COLO829 (cell line): ENCODE results near the gene FAM204A.

Experiments used
- DNase-seq: peaks from one replicate; pipeline ENCODE4 v3.0.0; 2012; ENCODE audit warnings: low spot score

Gene FAM204A

DNA sequence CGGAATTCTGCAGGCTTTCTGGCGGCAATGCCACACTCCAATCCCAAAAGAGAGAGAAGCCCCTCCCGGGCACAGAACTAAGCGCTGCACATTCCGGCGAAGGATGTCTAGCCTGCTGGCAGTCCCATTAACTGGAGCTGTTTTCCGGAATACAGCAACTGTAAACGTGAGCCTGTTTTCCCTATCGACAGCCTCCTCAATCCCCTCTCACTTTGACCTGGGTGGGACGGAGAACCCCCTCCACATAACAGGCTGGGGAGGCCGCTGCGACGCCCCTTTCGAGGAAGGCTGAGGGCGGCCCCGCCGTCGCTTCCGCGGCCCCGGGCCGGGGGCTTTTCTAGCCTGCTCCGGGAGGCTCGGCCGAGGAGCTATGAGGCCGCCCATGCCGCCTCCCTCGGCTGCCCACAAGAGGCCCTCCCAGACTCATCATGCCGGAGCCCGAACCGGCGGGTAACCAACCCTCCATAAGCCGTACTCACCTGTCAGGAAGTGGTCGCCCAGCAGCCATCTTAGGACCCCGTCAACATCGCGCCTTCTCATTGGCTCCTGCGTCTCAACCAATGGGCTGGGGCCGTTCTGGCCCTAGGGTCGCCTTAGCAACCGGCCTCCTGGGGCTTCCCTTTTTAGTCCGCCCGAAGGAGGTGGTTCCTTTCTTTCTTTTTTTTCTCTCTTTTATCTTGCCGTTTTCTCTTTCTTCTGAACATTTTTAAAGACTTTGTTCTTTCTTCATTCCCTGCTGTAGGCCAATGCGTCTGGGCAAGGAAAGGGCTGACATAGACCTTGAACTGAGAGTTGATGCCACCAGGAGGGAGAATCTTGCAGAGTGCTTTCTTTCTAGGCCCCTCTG is at the start of gene FAM204A:
FAM204A (minus strand) TSS at position 534 of the 847 bp plus-strand sequence. CDS start 5,909 bp downstream, outside the sequence.
- peak; percentile 82 for DNase-seq

- no peak for DNase-seq
These were observed 41.6 kb upstream of the FAM204A start for GRCh38 chr10:118383699-118384098.

GRCh38 chr10:118383063-118383689 is 41.1 kb upstream of the FAM204A start:
- no peak for DNase-seq

DNA sequence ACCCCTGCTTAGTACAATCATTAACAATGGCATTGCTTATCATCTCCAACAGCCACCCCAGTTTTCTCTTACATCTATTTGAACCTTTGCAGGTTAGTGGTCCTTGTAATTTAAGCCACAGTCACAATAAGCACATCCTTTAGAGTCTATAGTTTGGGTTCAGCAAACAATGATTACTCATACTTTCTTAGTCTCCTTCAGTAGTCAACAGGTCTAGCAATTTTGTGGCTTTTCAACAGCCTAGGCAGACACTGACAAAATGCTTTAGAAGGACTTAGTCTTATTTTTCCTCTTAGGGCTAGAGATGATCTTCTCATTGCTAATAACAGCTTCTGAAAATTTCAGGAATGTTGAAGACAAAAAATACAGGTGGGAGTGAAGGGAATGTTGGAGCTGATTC is 32.3 kb upstream of the FAM204A start:
- DNase-seq = no peak

DNA sequence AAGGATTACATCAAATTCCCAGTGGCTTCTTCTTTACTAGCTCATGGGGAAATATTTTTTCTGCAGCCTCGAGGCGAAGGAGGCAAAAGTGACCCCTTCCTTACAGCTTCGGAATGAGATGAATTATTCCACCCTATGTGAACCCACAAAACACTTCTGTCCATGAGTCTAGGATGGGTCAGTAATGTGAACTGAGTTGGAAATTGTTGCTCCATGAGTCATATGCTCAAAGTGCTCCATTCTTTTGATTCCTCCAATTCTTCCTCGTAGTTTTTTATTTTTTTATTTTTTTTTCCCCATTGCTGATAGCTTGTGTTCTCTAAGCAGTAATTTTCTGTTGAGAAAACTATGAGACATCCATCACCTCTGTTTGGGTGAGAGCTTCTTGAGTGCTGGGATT is 31.7 kb upstream of the FAM204A start:
- peak; percentile 28 for DNase-seq

- DNase-seq = no peak
These were observed 28.4 kb upstream of the FAM204A start for GRCh38 chr10:118370499-118370898.

GRCh38 chr10:118369641-118370205 is 27.6 kb upstream of the FAM204A start:
- DNase-seq = no peak

GRCh38 chr10:118365702-118366101 is 23.6 kb upstream of the FAM204A start:
- no peak for DNase-seq

DNA sequence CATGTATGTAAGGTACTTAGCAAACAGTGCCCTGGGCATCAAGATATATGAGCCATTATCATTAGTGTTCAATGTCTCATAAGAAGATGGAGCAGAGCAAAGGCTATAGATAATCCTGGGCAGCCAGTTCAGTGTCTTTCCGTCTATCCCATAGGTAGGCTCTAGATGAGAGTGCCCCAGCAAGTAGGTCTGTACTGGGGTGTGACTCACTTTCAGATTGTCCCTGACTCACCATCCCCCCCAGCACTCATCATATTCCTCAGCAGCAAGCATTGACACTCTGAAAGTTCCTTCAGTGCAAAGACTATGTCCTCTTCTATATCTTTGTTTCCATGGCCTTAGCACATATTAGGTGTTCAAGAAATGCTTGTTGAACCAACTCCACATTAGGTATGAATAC is 20.0 kb upstream of the FAM204A start:
- DNase-seq = no peak

GRCh38 chr10:118358327-118358726 is 16.2 kb upstream of the FAM204A start:
- DNase-seq = no peak

- DNase-seq = no peak
These were observed 15.7 kb upstream of the FAM204A start for GRCh38 chr10:118357841-118358240.

DNA sequence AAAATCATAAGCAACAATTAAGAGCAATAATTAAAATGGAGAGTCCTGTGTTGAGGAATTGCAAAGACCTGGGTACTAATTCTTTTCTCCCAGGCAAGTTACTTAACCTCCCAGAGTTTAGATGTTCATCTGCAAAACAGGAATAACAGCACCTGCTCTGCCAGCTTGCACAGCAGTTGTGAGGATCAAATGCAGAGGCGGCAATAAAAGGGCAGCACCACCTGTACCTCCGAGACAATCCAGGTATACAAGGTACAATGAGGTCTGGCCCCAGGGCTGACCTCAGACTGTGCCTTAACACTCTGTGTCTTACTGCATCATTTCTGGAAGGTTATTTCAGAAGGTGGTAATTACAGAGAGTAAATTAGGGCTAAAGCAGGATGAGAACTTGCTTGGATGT is 14.5 kb upstream of the FAM204A start:
- no peak for DNase-seq

- DNase-seq = no peak
These were observed 13.1 kb upstream of the FAM204A start for GRCh38 chr10:118355234-118355633.

DNA sequence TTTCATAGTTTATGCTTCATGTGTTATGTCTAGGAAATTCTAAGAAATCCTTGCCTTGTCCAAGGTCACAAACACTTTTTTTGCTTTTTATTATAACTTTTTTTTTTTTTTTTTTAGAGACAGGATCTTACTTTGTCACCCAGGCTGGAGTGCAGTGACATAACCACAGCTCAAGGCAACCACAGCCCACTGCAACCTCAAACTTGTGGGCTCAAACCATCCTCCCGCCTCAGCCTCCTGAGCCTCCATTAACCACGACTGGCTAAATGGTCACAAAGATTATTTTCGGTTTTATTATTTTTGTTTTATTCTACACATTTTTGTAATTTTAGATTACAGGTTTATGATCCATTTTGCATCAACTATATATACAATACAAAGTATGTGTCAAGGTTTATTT is 7.1 kb upstream of the FAM204A start:
- DNase-seq = no peak

DNA sequence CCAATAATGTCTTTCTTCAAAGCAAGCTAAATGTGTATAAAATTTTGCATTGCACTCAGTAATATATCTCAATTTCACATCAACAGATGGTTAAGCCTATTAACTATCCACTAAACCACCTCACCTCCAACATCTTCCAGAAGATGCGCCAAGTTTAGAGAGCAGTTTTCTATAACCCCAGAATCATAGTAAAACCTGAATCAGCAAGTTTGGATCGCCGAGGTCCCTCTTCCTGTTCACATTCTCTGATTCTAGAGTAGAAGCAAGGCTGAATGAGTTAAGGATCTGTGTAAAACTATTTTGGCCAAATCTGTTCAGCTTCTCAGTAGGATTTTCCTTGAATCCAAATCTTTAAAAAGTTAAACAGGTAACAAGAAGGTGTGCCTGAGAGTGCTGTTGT is 1.4 kb upstream of the FAM204A start:
- no peak for DNase-seq

DNA sequence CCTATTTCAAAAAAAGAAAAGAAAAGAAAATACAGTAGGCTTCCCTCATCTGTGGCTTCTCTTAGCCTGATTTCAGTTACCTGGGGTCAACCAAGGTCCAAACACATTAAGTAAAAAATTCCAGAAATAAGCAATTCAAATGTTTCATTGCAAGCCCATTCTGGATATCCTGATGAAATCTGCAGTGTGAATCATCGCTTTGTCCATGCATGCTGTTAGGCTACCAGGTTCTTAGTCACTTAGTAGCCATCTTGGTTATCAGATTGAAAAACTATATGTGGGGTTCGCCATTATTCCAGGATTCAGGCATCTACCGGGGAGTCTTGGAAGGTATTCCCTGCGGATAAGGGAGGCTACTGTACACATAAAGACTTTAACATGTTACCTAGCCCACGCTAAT is 991 bp upstream of the FAM204A start:
- DNase-seq = no peak

GRCh38 chr10:118342638-118343020 is 505 bp upstream of the FAM204A start:
- no peak for DNase-seq

- DNase-seq = no peak
These were observed 1.6 kb downstream of the FAM204A start for GRCh38 chr10:118340486-118340885.

GRCh38 chr10:118339111-118339510 is 3.0 kb downstream of the FAM204A start:
- DNase-seq = no peak

GRCh38 chr10:118337356-118337755 is 4.8 kb downstream of the FAM204A start:
- no peak for DNase-seq

- no peak for DNase-seq
These were observed 8.3 kb downstream of the FAM204A start for GRCh38 chr10:118333871-118334270.

DNA sequence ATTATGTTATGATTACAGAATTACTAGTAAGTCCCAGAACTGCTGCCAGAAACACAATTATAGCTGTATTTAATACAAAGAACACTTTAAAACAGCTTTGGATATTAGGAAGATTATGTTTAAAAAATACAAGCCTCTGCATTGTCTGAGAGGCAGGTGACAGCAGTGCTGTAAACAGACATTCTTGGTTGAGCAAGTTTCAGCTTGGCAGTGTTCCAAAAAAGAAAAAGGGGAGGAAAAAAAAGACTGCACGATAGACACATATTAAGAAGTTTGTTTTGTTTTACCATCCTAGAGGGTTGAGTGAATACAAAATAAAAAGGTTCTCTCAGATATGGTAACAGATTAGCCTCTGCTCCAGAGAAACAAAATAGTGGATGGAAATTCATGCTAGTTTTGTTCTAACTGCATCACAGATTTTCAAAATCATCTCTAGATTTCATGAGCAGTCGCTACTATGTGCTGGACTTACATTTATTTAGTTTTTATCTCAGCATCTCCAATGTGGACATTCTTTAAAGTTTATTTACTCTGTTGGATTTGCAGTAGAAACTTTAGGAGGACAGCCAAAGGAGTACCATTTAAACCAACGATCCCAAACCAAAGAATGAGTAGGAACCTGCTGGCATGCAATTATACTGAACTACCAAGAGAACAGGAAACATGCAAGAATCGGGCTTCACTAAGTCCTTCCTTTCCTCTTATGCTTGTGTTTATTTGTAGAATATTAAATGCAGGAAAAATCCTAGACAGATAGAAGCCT is 9.0 kb downstream of the FAM204A start:
- peak; percentile 28 for DNase-seq

DNA sequence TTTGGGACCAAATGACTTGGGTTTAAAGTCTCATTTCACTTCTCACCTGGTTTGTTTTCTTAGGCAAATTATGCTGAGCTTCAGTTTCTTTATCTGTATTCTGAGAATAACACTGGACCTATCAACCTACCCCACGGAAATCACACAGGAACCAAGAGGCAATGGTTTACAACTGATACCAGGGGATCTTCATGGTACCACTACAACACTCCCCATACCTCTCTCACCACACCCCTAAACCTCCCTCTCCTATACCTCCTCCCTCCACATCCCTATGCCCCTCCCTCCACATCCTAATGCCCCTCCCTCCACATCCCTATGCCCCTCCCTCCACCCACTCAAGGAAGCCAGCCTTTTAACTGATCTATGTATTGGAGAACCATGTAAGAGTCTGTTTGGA is 9.9 kb downstream of the FAM204A start:
- no peak for DNase-seq
